ENCODE data around the gene MYH14. TPM values are rescaled to one million over a fixed set of nuclear protein-coding genes. Genes with fewer than 3 reads are reported as not detected.
A peak's percentile ranks its signal among the peaks of the same experiment; 100 is the strongest.

Gene MYH14
- total and polyA plus RNA-seq, 9 of the 15 experiments (the other 6 are each of a cell fraction or from before 2014, with no cell fraction given) = 0.04 to 0.86 (median 0.19) TPM; not detected in 2

- TF ChIP-seq BRF1 (IDR thresholded peaks at IDR 0.05; ENCODE audit: borderline replicate concordance, extremely low read depth, insufficient read length) (no peak), POLR2G (IDR thresholded peaks at IDR 0.05; ENCODE audit: low read depth, low read length) (0 out of 2 replicates have a peak, but pooled peaks have one; percentile 24), CHD2 (IDR thresholded peaks at IDR 0.05; ENCODE audit: low read depth, low read length) (0 out of 2 replicates have a peak, but pooled peaks have one; percentile 13), CREB1 (IDR thresholded peaks at IDR 0.05) (no peak), CREB1 (CRISPR knock-in tag; IDR thresholded peaks at IDR 0.05) (no peak), TEAD1 (CRISPR knock-in tag; IDR thresholded peaks at IDR 0.05) (no peak), ZBTB49 (CRISPR knock-in tag; IDR thresholded peaks at IDR 0.05; ENCODE audit: borderline replicate concordance) (no peak), DPF2 (IDR thresholded peaks at IDR 0.05) (no peak), FUS (optimal IDR thresholded peaks at IDR 0.05; ENCODE audit: low read depth, low read length) (no peak), MAFF (IDR thresholded peaks at IDR 0.05; ENCODE audit: low read length) (no peak), ATF6 (CRISPR knock-in tag; IDR thresholded peaks at IDR 0.05) (no peak), ID3 (CRISPR knock-in tag; IDR thresholded peaks at IDR 0.05) (no peak), ID3 (tag; IDR thresholded peaks at IDR 0.05) (no peak), KLF16 (IDR thresholded peaks at IDR 0.05) (no peak), ZNF583 (CRISPR knock-in tag; IDR thresholded peaks at IDR 0.05) (no peak), TCFL5 (CRISPR knock-in tag; conservative IDR thresholded peaks at IDR 0.05) (no peak), C11orf30 (IDR thresholded peaks at IDR 0.05; ENCODE audit: low read depth) (peak; percentile 19; the same call in 1 of the 2 replicates), BHLHE40 (IDR thresholded peaks at IDR 0.05; ENCODE audit: low read length) (no peak), CHAMP1 (IDR thresholded peaks at IDR 0.05) (no peak)
Observed at GRCh38 chr19:50203281-50204080, at the start of gene MYH14 (continued).

Measured in K562 (cell line).